ENCODE measurements around the gene C4orf51. TPM values are rescaled to one million over a fixed set of nuclear protein-coding genes. Genes with fewer than 3 reads are reported as not detected.

Gene C4orf51
- total and polyA plus RNA-seq, 4 donors = not detected

DNA sequence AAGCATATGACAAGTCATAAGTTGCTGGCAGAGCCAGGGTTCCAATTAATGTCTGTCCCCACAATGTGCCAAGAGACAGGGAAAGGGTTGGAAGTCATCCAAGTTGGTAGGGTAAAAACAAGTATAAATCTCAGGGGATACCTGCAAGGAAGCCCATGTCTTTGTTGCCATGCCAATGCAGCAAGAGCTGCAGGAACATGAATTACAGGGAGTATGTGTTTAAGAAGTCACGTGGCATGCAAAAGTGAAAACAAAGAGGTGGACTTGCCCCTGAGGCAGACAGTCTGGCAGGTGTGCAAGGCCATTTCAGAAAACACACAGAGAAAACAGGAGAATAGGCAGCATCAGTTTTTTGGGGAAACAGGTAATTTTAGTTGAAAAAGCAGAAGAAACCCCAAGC, 29.4 kb downstream of the C4orf51 start:
- Histone ChIP-seq H3K27ac (ENCODE audit: low read depth in 1 of 2, low read length in 2 of 2) (no peak overlapping the region), H3K4me1 (ENCODE audit: control insufficient read depth in 4 of 4, insufficient read depth in 4 of 4, low read length in 3 of 4) (peaks cover 0 to 9% (median 0%) of the 10 kb centered on the region in 4 donors), H3K9ac (ENCODE audit: low read depth in 1 of 2, low read length in 2 of 2) (no peak overlapping the region), H3K36me3 (ENCODE audit: control insufficient read depth in 4 of 4, insufficient read depth in 3 of 4, low read depth in 1 of 4, low read length in 3 of 4) (no peaks in the 10 kb centered on the region), H3K9me3 (ENCODE audit: control insufficient read depth in 4 of 4, low read length in 3 of 4) (no peaks in the 10 kb centered on the region), H3K4me3 (ENCODE audit: low read depth in 1 of 3, low read length in 3 of 3) (no peak overlapping the region), H3K27me3 (ENCODE audit: control insufficient read depth in 4 of 4, insufficient read depth in 4 of 4, low read length in 3 of 4) (no peaks in the 10 kb centered on the region)
- 68% methylated on average over 1 of the region's 1 CpG for WGBS
- no peak for DNase-seq (ENCODE audit: low spot score)
- TF ChIP-seq, protein P1, sequence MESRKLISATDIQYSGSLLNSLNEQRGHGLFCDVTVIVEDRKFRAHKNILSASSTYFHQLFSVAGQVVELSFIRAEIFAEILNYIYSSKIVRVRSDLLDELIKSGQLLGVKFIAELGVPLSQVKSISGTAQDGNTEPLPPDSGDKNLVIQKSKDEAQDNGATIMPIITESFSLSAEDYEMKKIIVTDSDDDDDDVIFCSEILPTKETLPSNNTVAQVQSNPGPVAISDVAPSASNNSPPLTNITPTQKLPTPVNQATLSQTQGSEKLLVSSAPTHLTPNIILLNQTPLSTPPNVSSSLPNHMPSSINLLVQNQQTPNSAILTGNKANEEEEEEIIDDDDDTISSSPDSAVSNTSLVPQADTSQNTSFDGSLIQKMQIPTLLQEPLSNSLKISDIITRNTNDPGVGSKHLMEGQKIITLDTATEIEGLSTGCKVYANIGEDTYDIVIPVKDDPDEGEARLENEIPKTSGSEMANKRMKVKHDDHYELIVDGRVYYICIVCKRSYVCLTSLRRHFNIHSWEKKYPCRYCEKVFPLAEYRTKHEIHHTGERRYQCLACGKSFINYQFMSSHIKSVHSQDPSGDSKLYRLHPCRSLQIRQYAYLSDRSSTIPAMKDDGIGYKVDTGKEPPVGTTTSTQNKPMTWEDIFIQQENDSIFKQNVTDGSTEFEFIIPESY (IDR thresholded peaks at IDR 0.05) = no peak
- no peak for TF ChIP-seq YY1 (IDR thresholded peaks at IDR 0.05)
- TF ChIP-seq, protein P2, sequence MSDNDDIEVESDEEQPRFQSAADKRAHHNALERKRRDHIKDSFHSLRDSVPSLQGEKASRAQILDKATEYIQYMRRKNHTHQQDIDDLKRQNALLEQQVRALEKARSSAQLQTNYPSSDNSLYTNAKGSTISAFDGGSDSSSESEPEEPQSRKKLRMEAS (IDR thresholded peaks at IDR 0.05) = no peak
- no peak for TF ChIP-seq GABPA (IDR thresholded peaks at IDR 0.05 in 1 of 2, conservative IDR thresholded peaks at IDR 0.05 in 1 of 2)
- TF ChIP-seq EGR1 (IDR thresholded peaks at IDR 0.05; ENCODE audit: low read depth in 2 of 2) = no peak
- TF ChIP-seq HNF4A (conservative IDR thresholded peaks at IDR 0.05) = no peak
- TF ChIP-seq TAF1 (conservative IDR thresholded peaks at IDR 0.05) = no peak
- no peak for TF ChIP-seq NR2F2 (IDR thresholded peaks at IDR 0.05)
- TF ChIP-seq, protein P3, sequence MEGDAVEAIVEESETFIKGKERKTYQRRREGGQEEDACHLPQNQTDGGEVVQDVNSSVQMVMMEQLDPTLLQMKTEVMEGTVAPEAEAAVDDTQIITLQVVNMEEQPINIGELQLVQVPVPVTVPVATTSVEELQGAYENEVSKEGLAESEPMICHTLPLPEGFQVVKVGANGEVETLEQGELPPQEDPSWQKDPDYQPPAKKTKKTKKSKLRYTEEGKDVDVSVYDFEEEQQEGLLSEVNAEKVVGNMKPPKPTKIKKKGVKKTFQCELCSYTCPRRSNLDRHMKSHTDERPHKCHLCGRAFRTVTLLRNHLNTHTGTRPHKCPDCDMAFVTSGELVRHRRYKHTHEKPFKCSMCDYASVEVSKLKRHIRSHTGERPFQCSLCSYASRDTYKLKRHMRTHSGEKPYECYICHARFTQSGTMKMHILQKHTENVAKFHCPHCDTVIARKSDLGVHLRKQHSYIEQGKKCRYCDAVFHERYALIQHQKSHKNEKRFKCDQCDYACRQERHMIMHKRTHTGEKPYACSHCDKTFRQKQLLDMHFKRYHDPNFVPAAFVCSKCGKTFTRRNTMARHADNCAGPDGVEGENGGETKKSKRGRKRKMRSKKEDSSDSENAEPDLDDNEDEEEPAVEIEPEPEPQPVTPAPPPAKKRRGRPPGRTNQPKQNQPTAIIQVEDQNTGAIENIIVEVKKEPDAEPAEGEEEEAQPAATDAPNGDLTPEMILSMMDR (IDR thresholded peaks at IDR 0.05; ENCODE audit: low read depth, low read length, missing input control) = no peak
- no peak for TF ChIP-seq HNF4G (IDR thresholded peaks at IDR 0.05)
- TF ChIP-seq RXRA (IDR thresholded peaks at IDR 0.05) = no peak
- TF ChIP-seq JUND (IDR thresholded peaks at IDR 0.05) = no peak

DNA sequence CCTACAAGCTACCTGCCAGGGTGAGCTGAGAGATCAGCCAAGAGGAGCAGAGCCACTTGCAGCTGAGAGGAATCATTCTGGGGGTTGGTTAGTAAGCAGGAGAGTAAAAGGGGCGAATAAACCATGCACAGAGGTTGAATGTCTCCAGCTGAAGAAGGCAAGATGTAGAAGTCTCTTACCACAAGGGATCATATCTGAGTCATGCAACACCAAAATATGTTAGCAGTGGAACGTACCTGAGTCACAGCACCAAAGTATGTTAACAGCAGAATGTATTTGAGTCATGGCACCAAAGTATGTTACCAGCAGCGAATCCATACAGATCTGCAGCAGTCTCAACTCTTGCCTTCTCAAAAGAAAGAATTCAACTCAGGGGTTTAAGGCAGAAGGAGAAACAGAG, 29.9 kb downstream of the C4orf51 start:
- Histone ChIP-seq H3K4me1 (ENCODE audit: control insufficient read depth in 4 of 4, insufficient read depth in 4 of 4, low read length in 3 of 4) (peaks cover 0 to 9% (median 0%) of the 10 kb centered on the region in 4 donors), H3K4me3 (ENCODE audit: low read depth in 1 of 3, low read length in 3 of 3) (no peak overlapping the region), H3K9me3 (ENCODE audit: control insufficient read depth in 4 of 4, low read length in 3 of 4) (no peaks in the 10 kb centered on the region), H3K27ac (ENCODE audit: low read depth in 1 of 2, low read length in 2 of 2) (no peak overlapping the region), H3K9ac (ENCODE audit: low read depth in 1 of 2, low read length in 2 of 2) (no peak overlapping the region), H3K36me3 (ENCODE audit: control insufficient read depth in 4 of 4, insufficient read depth in 3 of 4, low read depth in 1 of 4, low read length in 3 of 4) (no peaks in the 10 kb centered on the region), H3K27me3 (ENCODE audit: control insufficient read depth in 4 of 4, insufficient read depth in 4 of 4, low read length in 3 of 4) (no peaks in the 10 kb centered on the region)
- TF ChIP-seq, protein P1 (IDR thresholded peaks at IDR 0.05) = no peak
- 90% methylated on average over 3 of the region's 3 CpGs for WGBS
- DNase-seq (ENCODE audit: low spot score) = no peak

DNA sequence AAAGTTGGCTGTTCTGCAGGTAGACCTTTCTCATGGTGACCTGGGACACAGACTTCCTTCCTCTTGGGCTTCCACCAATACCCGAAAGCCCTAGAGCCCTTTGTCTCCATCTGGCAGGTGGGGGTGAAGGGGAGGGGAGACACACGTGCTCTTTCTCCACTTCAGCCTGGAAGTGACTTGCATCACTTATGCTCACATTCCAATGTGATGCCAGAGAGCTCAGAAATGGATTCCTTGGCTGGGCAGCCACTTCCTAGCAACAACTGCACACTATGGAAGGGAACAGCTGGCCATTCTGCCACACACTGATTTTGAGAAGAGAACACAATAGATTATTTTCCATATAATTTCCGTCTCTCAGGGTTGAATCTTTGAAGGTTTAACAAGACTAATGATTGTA, 36.3 kb downstream of the C4orf51 start:
- Histone ChIP-seq H3K4me3 (ENCODE audit: low read depth in 1 of 3, low read length in 3 of 3) (no peak overlapping the region), H3K36me3 (ENCODE audit: control insufficient read depth in 4 of 4, insufficient read depth in 3 of 4, low read depth in 1 of 4, low read length in 3 of 4) (no peaks in the 10 kb centered on the region), H3K27ac (ENCODE audit: low read depth in 1 of 2, low read length in 2 of 2) (no peak overlapping the region), H3K27me3 (ENCODE audit: control insufficient read depth in 4 of 4, insufficient read depth in 4 of 4, low read length in 3 of 4) (no peaks in the 10 kb centered on the region), H3K9me3 (ENCODE audit: control insufficient read depth in 4 of 4, low read length in 3 of 4) (no peaks in the 10 kb centered on the region), H3K9ac (ENCODE audit: low read depth in 1 of 2, low read length in 2 of 2) (no peak overlapping the region), H3K4me1 (ENCODE audit: control insufficient read depth in 4 of 4, insufficient read depth in 4 of 4, low read length in 3 of 4) (no peaks in the 10 kb centered on the region)
- TF ChIP-seq RXRA (IDR thresholded peaks at IDR 0.05) (no peak), SP1 (IDR thresholded peaks at IDR 0.05) (no peak), JUND (IDR thresholded peaks at IDR 0.05) (no peak), FOXA2 (IDR thresholded peaks at IDR 0.05) (no peak)
- TF ChIP-seq, protein P4, sequence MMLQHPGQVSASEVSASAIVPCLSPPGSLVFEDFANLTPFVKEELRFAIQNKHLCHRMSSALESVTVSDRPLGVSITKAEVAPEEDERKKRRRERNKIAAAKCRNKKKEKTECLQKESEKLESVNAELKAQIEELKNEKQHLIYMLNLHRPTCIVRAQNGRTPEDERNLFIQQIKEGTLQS (IDR thresholded peaks at IDR 0.05) = no peak
- 70% methylated on average over 3 of the region's 3 CpGs for WGBS
- DNase-seq (ENCODE audit: low spot score) = no peak

All from liver (tissue), 9 donors.